Activated effector memory CD4-positive, alpha-beta T cell treated with Interleukin-2 at 50 U/mL for 16 hours (primary cell): ENCODE data around the gene COX14.
A peak's percentile ranks its signal among the peaks of the same experiment; 100 is the strongest.

ENCODE experiments used
- DNase-seq: peaks from one replicate; pipeline ENCODE4 v3.0.0-alpha.2; 2020

Gene COX14

DNA sequence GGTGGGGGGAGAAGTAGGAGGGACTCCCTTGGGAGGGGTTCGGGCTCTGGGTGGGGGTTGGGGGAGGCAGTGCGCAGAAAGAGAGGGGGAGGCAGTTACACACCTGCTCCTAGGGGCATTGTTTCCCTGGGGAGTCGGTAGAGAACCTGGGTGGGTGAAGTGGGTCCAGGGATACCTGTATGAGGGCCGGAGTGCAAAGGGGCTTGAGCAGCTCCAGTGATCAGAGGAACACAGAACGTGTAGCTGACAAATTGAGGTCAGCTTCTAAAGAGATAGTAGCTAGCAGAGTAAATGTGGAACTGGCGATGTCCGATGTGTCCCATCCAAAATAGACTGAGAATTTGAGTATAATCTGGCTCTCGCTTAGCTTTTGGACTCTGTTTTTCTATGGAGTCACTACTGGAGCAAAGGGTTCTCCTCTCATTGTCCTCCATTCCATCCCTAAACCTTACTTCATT is 26.4 kb upstream of the COX14 start:
- no peak for DNase-seq

DNA sequence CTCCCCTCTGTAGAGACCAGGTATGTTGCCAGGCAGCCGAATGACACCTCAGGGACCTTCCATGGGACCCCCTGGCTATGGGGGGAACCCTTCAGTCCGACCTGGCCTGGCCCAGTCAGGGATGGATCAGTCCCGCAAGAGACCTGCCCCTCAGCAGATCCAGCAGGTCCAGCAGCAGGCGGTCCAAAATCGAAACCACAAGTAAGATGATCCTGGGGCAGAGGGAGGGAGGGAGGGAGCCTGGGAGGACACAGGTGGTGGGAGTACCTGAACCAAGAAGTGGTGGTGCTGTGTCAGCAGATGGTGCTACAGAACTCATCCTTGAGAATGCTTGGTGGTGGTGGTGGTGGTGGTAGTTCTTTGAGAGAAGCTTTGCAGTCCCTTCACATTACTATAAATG is 25.9 kb upstream of the COX14 start:
- DNase-seq: no peak

DNA sequence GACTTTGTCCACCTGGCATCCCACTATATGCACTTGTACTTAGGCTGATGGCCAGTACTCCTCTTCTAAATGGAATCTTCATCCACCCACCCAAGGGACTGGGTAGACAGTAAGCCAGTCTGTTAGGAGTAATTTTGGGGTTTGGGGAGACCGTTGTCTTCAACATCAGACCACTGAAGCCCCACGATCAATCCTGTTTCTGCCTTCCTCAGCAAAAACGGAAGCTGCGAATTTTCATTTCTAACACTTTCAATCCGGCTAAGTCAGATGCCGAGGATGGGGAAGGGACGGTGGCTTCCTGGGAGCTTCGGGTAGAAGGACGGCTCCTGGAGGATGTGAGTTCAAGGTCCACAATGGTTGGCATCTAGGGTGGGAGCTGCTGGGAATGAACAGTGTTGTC is 24.9 kb upstream of the COX14 start:
- no peak for DNase-seq

DNA sequence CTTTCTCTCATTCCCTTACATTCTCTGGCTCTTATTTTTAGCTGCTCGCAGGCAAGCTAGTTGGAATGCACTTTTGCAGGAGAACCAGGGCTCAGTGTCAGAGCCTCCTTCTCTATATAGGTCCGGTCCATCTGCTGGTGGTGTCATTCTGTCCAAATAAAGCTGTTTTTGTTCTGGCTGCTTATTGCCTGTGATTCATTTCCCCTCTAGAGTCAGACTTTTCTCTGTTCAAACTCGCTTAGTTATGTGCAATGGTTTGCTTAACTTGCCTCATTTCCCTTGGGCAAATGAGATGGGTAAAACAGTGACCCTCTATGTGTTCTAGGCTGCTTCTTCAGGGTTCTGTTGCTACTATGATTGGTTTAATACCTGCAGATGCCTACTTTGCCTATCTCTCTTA is 24.0 kb upstream of the COX14 start:
- no peak for DNase-seq

DNA sequence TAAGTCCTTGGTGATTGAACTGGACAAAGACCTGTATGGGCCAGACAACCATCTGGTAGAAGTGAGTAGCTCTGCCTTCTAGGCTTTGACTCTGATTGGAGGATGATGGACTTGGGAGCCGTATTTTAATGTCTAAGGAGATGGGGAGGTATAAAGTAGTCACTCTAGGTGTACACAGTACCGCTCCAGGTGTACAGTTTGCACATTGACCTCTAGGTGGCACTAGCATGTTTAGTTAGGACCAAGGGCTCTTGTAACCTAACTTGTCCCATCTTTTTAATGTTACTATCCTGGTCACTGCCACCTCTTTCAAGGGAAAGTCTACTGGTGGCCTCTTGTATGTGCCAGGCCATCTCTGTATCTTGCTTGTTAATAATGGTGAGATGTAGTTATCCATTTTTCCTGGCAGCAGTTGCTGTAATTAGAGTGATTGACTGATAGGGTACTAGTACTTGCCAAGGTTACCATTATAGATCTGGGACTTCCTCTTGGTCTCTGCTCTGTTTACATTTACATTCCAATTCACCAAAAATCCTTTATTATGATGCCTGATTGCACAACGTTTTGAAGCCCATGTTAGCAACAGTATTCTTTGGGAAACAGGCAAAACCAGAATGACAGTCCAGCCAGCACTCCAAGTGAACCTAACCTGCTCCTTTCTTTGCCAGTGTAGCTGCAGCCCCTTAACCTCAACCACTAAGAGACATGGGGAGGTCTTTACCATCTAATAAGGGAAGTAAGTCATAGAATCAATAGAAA is 23.3 kb upstream of the COX14 start:
- DNase-seq: peak; percentile 21

DNA sequence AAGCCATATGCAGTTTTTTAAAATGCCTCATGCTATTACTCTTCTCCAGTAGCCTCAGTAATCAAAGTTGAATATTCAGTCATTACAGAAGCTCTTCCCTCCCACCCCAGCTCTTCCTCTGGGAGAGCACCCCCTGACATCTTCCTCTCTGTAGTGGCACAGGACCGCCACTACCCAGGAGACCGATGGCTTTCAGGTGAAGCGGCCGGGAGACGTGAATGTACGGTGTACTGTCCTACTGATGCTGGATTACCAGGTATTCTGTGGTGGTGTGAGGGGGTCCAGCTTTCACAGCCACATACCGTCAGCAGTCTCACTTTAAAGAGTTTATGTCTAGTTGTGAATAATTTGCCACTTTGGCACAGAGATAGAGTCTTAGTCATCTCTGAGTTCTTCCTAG is 22.3 kb upstream of the COX14 start:
- no peak for DNase-seq

DNA sequence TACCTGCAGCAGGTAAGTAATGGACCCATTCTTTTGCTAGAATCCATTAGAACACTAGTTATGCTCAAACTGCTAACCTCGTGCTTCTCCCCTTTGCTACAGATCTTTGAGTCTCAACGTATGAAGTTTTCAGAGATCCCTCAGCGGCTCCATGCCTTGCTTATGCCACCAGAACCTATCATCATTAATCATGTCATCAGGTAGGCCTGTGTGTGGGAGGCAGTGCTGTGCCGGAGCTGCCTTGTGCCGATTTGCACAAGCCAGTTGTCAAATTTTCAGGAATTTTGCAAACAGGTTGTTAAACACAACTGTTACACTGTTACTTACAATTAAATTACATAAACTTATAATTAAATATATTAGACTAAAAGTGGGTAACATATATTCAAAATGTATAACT is 21.6 kb upstream of the COX14 start:
- no peak for DNase-seq

DNA sequence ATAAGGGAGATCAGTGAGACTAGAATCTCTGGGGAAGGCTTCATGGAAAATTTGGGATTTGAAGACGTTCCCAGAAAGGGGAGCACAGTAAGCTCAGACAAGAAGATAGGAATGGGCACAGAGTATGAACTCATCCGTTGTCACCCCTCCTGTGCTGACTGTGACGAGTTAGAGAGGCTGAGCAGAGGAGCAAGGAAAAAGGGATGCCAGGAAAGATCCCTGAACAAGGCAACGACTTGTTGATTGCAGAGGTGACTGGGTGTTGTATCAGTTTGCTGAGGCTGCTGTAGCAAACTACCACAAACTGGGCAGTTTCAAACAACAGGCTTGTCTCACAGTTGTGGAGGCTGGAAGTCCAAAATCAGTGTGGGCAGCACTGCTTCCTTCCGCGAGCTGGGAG is 14.1 kb upstream of the COX14 start:
- no peak for DNase-seq

DNA sequence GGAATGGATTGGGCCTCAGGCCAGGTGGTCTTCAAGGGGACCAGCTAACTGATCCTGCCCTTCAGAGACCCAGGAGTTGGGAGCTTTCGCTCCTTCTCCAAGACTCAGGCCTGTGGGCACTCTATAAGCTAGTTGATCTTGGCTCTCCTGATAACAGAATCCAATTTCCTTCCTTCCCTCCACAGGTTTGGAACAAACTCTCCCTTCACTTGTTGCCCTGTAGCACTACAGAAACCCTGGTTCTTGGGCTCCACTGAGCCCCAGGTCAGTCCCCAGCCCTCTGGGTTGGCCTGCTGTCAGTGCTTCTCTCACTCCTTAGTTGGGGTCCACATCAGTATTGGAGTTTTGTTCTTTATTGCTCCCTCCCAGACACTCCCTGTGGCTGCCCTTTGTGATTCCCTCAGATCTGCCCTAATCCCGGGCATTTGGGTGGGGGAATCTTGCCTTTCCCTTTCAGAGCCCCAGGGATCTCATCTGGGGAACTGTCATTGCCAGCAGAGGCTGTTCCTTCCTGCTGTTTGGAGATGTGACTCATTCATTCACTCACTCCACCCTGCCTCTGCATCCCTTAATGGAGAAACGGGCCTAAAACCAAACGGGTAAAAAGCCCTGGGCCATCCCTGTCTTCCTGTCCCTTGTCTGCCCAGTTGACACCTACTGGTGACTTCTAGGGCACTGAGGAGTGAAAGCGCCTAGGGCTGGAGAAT is 12.6 kb upstream of the COX14 start:
- DNase-seq: no peak

DNA sequence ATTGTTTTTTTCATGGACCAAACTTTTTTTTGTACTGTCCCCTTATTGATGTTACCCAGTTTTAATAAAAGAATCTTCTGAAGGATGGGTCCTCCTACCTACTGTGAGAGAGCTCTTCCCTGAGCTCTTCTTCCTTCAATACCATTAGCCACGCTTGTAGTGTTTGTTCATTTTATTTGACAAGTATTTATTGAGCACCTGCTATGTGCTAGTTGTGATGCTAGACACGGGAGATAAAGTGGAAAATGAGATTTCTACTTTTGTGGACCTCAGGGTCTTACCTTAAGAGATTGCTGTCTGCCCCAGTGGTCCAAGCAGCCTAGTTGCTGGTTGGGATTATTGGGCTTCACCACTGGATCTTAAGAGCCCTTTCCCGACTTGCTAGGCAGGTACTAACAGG is 11.5 kb upstream of the COX14 start:
- DNase-seq: no peak

DNA sequence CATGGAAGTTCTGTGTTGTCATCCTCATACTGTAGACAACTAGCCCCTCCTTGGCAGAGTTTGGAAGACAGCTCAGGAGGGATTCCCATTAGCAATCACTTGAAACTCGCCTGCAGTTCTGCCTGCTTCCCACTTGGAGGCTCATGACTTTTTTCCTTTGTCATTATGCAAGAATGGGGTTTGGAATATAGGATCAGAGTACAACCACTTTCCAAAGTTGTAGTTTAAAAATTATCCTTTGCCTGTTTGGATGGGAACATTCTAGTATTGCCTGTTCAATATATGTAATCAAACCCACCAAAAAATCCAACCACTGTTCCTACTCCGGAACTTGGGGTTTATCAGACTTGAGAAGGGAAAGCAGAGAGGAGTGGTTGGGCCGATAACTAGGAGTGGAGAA is 10.4 kb upstream of the COX14 start:
- no peak for DNase-seq

DNA sequence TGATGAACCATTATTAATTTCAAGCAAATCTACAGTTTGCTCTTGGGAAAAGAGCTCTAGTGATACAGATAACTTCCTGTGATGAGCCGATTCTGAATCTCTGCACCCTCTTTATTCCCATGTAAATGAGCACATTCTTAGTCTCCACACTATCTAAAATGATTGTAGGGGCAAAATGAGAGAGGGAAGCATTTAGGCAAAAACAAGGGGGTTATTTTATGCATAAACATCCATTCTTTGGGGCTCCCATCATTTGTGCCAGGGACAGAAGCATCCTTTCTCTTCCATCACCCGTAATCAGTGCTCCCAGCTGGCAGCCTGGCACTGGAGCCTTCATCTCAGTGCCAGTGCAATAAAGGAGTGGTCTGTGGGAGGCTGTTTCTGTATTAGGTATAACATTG is 9.9 kb upstream of the COX14 start:
- DNase-seq: no peak

DNA sequence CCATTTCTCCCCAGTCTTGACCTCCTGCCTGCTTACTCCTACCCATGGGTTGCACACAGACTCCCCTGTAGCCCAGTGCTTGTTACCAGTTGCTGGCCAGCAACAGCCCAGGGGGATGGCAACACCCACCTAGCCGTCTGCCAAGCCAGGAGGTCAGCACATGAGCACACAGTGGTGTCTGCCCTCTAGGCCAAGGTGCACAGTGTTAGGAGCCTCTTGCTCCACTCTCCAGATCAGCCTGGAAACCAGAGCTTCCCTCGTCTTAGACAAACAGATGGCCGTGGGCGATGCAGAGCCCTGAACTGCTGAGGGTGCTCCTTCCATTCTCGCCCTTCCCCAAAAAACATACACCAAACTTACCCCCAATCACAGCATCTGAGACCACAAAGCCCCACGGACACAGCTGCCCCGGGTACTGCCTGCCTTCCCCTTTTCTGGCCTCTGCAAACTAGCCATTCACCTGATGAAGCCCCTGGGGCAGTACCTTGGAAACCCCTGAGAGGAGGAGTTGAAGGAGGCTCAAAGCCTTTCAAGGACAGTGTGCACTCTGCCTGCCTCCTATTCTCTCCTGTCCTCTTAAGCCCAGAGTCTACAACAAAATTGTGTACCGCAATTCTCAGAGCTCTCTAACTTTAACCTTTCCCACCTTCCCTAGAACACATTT is 9.3 kb upstream of the COX14 start:
- DNase-seq: no peak

DNA sequence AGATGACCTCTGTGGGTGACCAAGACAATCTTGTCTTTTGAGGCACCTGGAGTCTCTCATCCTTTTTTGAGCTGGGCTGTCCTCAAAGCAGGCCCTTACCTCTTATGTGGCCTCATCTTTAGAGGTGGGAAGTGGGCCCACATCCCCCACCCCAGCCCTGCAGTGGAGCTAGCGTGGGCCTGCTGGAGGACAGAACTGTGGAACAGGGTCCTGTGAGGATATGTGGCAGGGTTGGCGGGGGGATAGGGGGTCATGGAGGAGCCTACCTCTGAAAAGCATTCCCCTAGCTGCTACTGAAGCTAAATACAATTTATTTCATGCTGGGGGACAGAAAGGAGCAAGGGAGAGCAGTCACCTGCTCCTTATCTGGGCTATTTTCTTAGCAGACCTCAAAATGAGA is 8.7 kb upstream of the COX14 start:
- no peak for DNase-seq

DNA sequence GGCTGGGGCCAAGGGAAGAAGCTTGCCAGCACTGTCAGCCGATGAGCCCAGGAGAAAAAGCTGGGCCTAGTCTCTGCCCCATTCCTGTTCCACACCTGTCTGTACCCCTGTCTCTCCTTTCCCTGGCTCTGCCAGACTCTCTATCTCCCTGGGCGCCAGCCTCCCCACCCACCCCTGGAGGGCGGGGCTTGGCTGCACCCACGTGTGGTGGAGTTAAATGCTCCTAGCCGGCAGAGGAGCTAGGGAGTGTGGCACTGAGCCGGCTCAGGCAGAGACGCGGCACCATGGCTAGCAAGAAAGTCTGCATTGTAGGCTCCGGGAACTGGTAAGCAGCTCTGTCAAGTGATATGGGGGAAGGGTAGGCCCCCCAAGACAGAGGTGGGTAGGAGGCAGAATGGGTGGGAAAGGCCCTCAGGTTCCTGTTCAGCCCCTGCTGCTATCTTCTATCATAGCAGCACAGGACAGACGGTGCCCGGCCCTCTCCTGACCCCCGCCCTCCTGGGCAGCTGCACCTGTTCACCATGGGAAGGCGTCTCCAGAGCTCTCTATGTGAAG is 8.2 kb upstream of the COX14 start, which contains the start of gene GPD1:
Gene GPD1 (plus strand): TSS at position 242 of the 555 bp plus-strand sequence. CDS start 43 bp downstream, at position 285.
- DNase-seq: no peak

DNA sequence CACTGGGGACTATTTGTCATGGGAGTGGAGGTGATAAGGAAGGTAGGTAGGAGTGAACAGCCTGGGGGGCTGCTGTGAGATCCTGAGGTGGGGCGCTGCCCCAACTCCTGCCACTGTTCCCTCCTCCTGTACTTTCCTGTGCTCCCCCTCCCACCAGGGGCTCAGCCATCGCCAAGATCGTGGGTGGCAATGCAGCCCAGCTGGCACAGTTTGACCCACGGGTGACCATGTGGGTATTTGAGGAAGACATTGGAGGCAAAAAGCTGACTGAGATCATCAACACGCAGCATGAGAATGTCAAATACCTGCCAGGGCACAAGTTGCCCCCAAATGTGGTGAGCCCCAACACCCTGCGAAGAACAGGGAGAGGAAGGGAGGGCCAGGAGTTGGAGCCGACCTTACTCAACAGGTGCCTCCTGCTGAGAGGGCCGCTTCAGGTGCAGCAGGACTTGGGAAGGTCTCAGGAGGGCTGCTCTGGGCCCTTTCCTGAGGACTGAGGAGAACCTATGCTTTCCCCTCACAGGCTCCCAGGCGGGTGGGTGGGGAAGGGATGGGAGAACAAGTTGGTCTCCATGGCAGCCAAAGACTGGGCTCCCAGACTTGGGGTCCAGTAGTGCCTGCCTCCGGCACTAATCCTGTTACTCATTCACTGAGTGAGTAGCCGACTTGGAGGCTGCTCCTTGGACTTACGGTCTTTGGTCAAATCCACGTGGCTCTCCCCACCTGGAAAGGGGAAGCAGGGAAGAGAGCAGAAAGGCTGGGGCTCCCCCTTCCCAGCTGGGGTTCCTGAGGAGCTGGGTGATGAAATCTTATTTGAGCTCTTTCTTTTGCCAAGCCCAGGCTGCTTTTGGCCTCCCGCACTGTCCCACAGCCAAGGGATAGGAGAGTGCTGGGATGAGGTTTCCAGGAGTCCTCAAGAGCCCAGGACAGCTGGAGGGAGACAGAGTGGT is 7.3 kb upstream of the COX14 start:
- DNase-seq: no peak

DNA sequence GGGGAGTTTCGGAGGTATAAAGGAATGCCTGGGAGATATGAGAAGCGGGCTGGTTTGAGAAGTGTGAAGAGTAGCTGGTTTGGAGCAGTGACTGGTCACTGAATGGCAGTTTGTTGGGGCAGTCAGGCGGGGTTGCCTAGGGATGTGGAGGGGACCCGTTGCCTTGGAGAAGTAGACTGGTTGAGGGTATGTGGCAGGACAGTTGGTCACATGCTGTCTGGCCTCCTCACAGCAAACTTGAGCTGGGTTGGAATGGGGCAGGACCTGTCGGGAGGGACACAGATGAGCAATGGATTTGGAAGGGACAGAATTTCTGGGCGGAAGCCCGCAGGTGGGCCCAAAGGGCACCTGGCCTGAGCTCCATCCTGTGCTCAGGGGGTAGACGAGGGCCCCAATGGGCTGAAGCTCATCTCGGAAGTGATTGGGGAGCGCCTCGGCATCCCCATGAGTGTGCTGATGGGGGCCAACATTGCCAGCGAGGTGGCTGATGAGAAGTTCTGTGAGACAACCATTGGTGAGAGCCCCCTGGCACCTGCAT is 6.1 kb upstream of the COX14 start:
- DNase-seq: no peak

DNA sequence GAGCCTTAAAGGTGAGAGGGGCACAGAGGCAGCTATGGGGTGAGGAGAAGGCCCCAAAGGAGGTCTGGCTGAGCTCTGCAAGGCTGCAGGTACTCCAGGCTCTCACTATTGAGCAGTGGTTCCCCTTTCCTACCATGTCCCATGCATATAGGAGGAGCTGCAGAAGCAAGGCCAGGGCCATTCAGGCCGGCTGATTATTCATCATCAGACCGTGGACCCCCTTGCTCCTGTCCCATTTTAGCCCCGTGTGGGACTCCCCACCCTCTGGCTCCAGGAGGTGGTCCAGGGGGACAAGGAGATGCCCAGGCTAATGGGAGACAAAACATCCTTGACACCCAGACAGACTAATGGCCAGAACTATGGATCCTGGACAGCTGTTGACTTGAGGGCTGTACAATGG is 5.1 kb upstream of the COX14 start:
- DNase-seq: no peak

DNA sequence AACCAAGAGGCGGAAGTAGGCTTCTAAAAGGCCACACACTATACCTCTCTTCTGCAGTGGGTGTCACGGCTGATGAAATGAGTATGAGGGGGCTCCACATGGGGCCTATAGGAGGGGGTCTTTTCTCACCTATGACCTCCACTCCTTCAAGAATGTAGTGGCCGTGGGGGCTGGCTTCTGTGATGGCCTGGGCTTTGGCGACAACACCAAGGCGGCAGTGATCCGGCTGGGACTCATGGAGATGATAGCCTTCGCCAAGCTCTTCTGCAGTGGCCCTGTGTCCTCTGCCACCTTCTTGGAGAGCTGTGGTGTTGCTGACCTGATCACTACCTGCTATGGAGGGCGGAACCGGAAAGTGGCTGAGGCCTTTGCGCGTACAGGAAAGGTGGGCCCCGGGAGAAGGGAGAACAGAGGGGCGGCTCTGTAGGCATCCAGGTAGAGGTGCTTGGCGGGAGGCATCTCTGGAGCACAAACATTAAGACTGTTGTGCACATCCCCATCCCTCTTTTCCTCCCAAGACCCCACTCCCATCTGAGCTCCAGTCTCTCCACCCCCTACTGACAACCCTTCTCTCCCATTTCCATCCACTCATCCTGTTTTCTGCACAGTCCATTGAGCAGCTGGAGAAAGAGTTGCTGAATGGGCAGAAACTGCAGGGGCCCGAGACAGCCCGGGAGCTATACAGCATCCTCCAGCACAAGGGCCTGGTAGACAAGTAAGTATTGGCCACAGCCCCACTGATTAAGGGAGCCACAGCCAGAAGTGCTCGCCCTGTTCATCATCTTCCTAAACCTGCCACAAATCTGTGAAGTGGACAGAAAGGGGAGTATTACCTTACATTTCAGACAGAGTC is 4.4 kb upstream of the COX14 start:
- no peak for DNase-seq

DNA sequence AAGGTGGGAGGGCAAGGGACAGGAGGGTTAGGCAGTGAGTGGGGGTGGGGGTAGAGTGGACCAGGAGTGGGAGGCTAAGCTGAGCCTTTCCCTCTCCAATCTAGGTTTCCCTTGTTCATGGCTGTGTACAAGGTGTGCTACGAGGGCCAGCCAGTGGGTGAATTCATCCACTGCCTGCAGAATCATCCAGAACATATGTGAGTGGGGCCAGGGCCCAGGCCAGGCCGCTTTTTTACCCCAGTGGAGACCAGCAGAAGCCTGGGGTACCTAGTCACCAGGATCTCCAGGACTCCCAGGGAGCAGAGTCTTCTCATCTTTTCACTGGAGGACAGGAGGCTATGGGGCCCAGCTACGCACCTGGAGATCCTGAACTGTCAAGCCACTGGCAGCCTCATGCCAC is 2.7 kb upstream of the COX14 start:
- no peak for DNase-seq

DNA sequence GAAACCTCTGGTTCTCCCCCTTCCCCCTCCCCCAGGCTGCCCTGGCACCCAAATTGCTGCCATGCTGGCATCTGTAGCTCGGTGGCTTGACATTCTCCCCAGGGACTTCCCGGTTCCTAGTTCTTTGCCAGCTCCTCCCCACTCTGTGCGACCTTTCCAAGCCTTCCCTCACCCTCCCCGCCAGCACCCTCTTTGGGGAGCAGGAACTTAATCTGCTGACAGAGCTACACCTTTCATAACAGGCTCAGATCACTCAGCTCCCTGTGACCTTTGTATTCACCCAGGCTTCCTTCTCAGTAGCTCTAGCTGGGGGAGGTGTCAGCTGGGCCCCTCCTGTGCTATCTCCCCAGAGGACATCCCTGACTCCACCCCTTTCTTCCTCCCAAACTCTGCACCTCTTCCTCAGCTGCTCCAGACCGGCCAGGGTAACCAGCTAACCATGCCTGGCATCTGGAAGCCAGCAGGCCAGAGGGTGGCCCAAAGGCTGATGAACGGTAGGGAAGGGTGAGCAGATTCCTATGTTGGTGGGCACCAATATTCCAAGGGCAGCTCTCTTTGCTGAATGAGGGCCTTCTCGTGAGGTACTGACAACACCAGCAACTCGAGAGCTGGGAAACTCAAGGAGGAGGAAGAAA is 1.8 kb upstream of the COX14 start:
- no peak for DNase-seq
